ENCODE measurements around the gene TTLL10. TPM values are rescaled to one million over a fixed set of nuclear protein-coding genes. Genes with fewer than 3 reads are reported as not detected.

The TTLL10 gene
- polyA plus RNA-seq, 1 donor (not counting 4 experiments of a cell fraction or from before 2014, with no cell fraction given): not detected

DNA sequence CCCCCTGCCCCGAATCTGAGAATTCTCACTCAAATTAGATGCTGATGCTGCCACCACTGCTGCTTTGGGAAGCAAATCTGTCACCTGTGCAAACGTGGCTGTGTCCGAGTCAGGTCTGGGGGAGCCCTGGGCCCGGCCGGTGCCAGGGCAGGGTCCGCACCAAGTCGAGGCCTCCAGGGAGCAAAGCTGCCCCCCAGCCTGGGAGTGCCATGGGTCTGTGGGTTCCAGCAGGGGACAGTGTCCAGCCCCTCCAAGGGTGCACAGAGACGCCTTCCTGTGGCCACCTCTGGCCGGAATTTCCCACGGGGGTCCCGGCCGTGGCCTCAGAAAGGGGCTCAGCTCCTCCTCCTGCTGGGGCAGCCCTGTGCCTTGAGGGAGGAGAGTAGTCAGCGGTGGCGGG lies 27.7 kb upstream of the TTLL10 start:
- Histone ChIP-seq H3K4me2 (ENCODE audit: control insufficient read depth, extremely low read depth, insufficient read depth, low read depth, low read length) (no peak overlapping the region), H3K4me1 (ENCODE audit: control insufficient read depth, extremely low read depth, insufficient read depth, low read length) (peaks cover 18% of the 10 kb centered on the region), H3K79me2 (ENCODE audit: control insufficient read depth, insufficient read depth, low read length) (no peaks in the 10 kb centered on the region), H4K20me1 (ENCODE audit: control insufficient read depth, extremely low read depth, insufficient read depth, low read length) (no peaks in the 10 kb centered on the region), H3K4me3 (ENCODE audit: control insufficient read depth in 2 of 3, extremely low read depth in 1 of 3, insufficient read depth in 2 of 3, low read depth in 1 of 3, low read length in 3 of 3) (no peak overlapping the region), H2AFZ (ENCODE audit: control insufficient read depth, low read length) (no peak overlapping the region), H3K9ac (ENCODE audit: control insufficient read depth, extremely low read depth, insufficient read depth, low read length) (no peak overlapping the region), H3K36me3 (ENCODE audit: control insufficient read depth in 2 of 2, extremely low read depth in 1 of 2, insufficient read depth in 2 of 2, low read length in 2 of 2) (no peaks in the 10 kb centered on the region), H3K27me3 (ENCODE audit: control insufficient read depth, extremely low read depth, insufficient read depth, low read length) (no peaks in the 10 kb centered on the region), H3K9me1 (ENCODE audit: control insufficient read depth, extremely low read depth, insufficient read depth, low read length) (no peaks in the 10 kb centered on the region), H3K27ac (ENCODE audit: control insufficient read depth, insufficient read depth, low read length) (no peak overlapping the region), H3K9me3 (ENCODE audit: control insufficient read depth, low read depth, low read length) (no peaks in the 10 kb centered on the region)
- FAIRE-seq (no peak), DNase-seq (ENCODE audit: low read depth, low spot score) (no peak)
- dilution Hi-C loops (cut with MboI; ENCODE audit: extremely low pct_ligation_motif_present, low sequenced_read_pairs): no loop called here
- TF ChIP-seq EZH2 (IDR thresholded peaks at IDR 0.05; ENCODE audit: low read length): no peak
- TF ChIP-seq, protein P1, sequence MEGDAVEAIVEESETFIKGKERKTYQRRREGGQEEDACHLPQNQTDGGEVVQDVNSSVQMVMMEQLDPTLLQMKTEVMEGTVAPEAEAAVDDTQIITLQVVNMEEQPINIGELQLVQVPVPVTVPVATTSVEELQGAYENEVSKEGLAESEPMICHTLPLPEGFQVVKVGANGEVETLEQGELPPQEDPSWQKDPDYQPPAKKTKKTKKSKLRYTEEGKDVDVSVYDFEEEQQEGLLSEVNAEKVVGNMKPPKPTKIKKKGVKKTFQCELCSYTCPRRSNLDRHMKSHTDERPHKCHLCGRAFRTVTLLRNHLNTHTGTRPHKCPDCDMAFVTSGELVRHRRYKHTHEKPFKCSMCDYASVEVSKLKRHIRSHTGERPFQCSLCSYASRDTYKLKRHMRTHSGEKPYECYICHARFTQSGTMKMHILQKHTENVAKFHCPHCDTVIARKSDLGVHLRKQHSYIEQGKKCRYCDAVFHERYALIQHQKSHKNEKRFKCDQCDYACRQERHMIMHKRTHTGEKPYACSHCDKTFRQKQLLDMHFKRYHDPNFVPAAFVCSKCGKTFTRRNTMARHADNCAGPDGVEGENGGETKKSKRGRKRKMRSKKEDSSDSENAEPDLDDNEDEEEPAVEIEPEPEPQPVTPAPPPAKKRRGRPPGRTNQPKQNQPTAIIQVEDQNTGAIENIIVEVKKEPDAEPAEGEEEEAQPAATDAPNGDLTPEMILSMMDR (optimal IDR thresholded peaks at IDR 0.05 in 1 of 3, IDR thresholded peaks at IDR 0.05 in 1 of 3, conservative IDR thresholded peaks at IDR 0.05 in 1 of 3; ENCODE audit: extremely low read depth in 1 of 3, insufficient read depth in 2 of 3, low read length in 3 of 3): no peak

DNA sequence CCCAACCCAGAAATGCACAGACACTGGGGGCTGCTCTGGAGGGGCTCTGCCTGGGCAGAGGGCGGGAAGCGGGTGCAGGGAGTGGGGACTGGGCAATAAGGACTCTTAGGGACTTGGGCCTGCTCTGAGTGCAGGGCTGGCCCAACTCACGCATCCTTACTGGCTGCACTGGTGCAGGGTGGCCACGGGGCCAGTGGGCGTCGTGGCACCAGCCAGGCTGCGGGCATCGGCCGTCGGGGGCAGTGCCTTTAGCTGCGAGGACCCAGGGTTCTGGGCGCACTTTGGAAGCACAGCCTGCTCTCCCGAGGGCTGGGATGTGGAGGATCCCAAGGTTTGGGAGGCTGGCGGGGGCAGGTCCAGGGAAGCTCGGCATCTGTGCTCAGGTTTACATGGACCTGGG lies 27.1 kb upstream of the TTLL10 start:
- no peaks in the 10 kb centered on the region for H3K36me3 ChIP-seq (ENCODE audit: control insufficient read depth in 2 of 2, extremely low read depth in 1 of 2, insufficient read depth in 2 of 2, low read length in 2 of 2)
- no peak overlapping the region for H3K9ac ChIP-seq (ENCODE audit: control insufficient read depth, extremely low read depth, insufficient read depth, low read length)
- H4K20me1 ChIP-seq (ENCODE audit: control insufficient read depth, extremely low read depth, insufficient read depth, low read length): no peaks in the 10 kb centered on the region
- H3K9me3 ChIP-seq (ENCODE audit: control insufficient read depth, low read depth, low read length): no peaks in the 10 kb centered on the region
- DNase-seq (ENCODE audit: low read depth, low spot score) (no peak), FAIRE-seq (no peak)
- no peak overlapping the region for H3K27ac ChIP-seq (ENCODE audit: control insufficient read depth, insufficient read depth, low read length)
- H3K4me1 ChIP-seq (ENCODE audit: control insufficient read depth, extremely low read depth, insufficient read depth, low read length): peaks cover 18% of the 10 kb centered on the region
- no peaks in the 10 kb centered on the region for H3K9me1 ChIP-seq (ENCODE audit: control insufficient read depth, extremely low read depth, insufficient read depth, low read length)
- H3K4me2 ChIP-seq (ENCODE audit: control insufficient read depth, extremely low read depth, insufficient read depth, low read depth, low read length): no peak overlapping the region
- dilution Hi-C loops (cut with MboI; ENCODE audit: extremely low pct_ligation_motif_present, low sequenced_read_pairs): no loop called here
- H3K79me2 ChIP-seq (ENCODE audit: control insufficient read depth, insufficient read depth, low read length): no peaks in the 10 kb centered on the region
- H3K4me3 ChIP-seq (ENCODE audit: control insufficient read depth in 2 of 3, extremely low read depth in 1 of 3, insufficient read depth in 2 of 3, low read depth in 1 of 3, low read length in 3 of 3): no peak overlapping the region
- no peak for TF ChIP-seq EZH2 (IDR thresholded peaks at IDR 0.05; ENCODE audit: low read length)
- TF ChIP-seq, protein P1 (optimal IDR thresholded peaks at IDR 0.05 in 1 of 3, IDR thresholded peaks at IDR 0.05 in 1 of 3, conservative IDR thresholded peaks at IDR 0.05 in 1 of 3; ENCODE audit: extremely low read depth in 1 of 3, insufficient read depth in 2 of 3, low read length in 3 of 3): no peak
- H3K27me3 ChIP-seq (ENCODE audit: control insufficient read depth, extremely low read depth, insufficient read depth, low read length): no peaks in the 10 kb centered on the region
- H2AFZ ChIP-seq (ENCODE audit: control insufficient read depth, low read length): no peak overlapping the region

All from keratinocyte (primary cell).